SK-N-MC (cell line): ENCODE results near the gene FAN1.

ENCODE experiments used
- DNase-seq: peaks from one replicate; pipeline ENCODE4 v3.0.0-alpha.2; 2011; ENCODE audit warnings: low read depth, low spot score
- H3K27ac ChIP-seq: fragments of 200-600 bp; sonication (generic); 2 replicates; pipeline ENCODE4 v1.5.1; 2016; ENCODE audit warnings: mixed run types
- H3K36me3 ChIP-seq: fragments of 200-600 bp; sonication (generic); 2 replicates; pipeline ENCODE4 v1.6.1; 2017; ENCODE audit warnings: antibody characterized with exemption, low read length, mixed read lengths; ENCODE audit not compliant: insufficient read depth
- H3K4me3 ChIP-seq: fragments of 200-600 bp; sonication (generic); 2 replicates; pipeline ENCODE4 v1.5.1; 2016
- H3K9ac ChIP-seq: fragments of 200-600 bp; sonication (generic); 2 replicates; pipeline ENCODE4 v1.8.0; 2017; ENCODE audit warnings: mixed run types, mixed read lengths; ENCODE audit not compliant: insufficient read length
- H3K9me3 ChIP-seq: fragments of 200-600 bp; sonication (generic); 2 replicates; pipeline ENCODE4 v1.6.1; 2017; ENCODE audit warnings: low read depth, mild to moderate bottlenecking, antibody characterized with exemption, low read length, moderate library complexity, mixed read lengths
- EZH2 ChIP-seq: fragments of 200-600 bp; sonication (generic); IDR thresholded peaks from one replicate; pipeline ENCODE4 v1.6.1; 2017; ENCODE audit warnings: antibody characterized with exemption
- FOXP2 ChIP-seq: optimal IDR thresholded peaks from 2 replicates; pipeline ENCODE3; 2011; ENCODE audit warnings: mild to moderate bottlenecking, moderate library complexity; ENCODE audit not compliant: insufficient read depth; ENCODE audit errors: extremely low read length, control extremely low read depth
- POLR2AphosphoS5 ChIP-seq: IDR thresholded peaks from 2 replicates; pipeline ENCODE4 v1.6.1; 2012; ENCODE audit warnings: mild to moderate bottlenecking, low read depth, low read length, borderline replicate concordance

Gene FAN1

GRCh38 chr15:30941520-30941919, 37.8 kb downstream of the FAN1 start:
- DNase-seq, result no peak
- Histone ChIP-seq H3K36me3 (peaks cover 77% of the 10 kb centered on the region), H3K9ac (no peak overlapping the region), H3K4me3 (no peak overlapping the region), H3K27ac (no peak overlapping the region), H3K9me3 (no peaks in the 10 kb centered on the region)
- TF ChIP-seq EZH2, result no peak
- TF ChIP-seq FOXP2, result no peak
- TF ChIP-seq POLR2AphosphoS5, result no peak

- no peak for DNase-seq
Observed at GRCh38 chr15:30943654-30944335, 40.1 kb downstream of the FAN1 start.

GRCh38 chr15:30953183-30953582, 49.5 kb downstream of the FAN1 start:
- H3K27ac ChIP-seq, result no peak overlapping the region
- no peak for DNase-seq
- H3K36me3 ChIP-seq, result peaks cover 19% of the 10 kb centered on the region; the same call in 1 of the 2 replicates
- TF ChIP-seq EZH2, result no peak
- TF ChIP-seq FOXP2, result no peak
- no peak for TF ChIP-seq POLR2AphosphoS5
- H3K4me3 ChIP-seq, result no peak overlapping the region
- no peak overlapping the region for H3K9ac ChIP-seq
- H3K9me3 ChIP-seq, result no peaks in the 10 kb centered on the region

More at GRCh38 chr15:30943654-30944335, 40.1 kb downstream of the FAN1 start:
- Histone ChIP-seq H3K9ac (no peak overlapping the region), H3K36me3 (peaks cover 59% of the 10 kb centered on the region), H3K27ac (no peak overlapping the region), H3K9me3 (no peaks in the 10 kb centered on the region), H3K4me3 (no peak overlapping the region)
- TF ChIP-seq FOXP2, result no peak
- TF ChIP-seq POLR2AphosphoS5, result no peak
- no peak for TF ChIP-seq EZH2

GRCh38 chr15:30953731-30954378, 50.1 kb downstream of the FAN1 start:
- Histone ChIP-seq H3K27ac (no peak overlapping the region), H3K9ac (no peak overlapping the region), H3K36me3 (peaks cover 19% of the 10 kb centered on the region; the same call in 1 of the 2 replicates), H3K4me3 (no peak overlapping the region), H3K9me3 (no peaks in the 10 kb centered on the region)
- DNase-seq, result no peak
- TF ChIP-seq FOXP2, result no peak
- no peak for TF ChIP-seq POLR2AphosphoS5
- TF ChIP-seq EZH2, result no peak

GRCh38 chr15:30954674-30955073, 51.0 kb downstream of the FAN1 start:
- Histone ChIP-seq H3K9ac (no peak overlapping the region), H3K9me3 (no peaks in the 10 kb centered on the region), H3K36me3 (peaks cover 14% of the 10 kb centered on the region; the same call in 1 of the 2 replicates), H3K27ac (no peak overlapping the region), H3K4me3 (no peak overlapping the region)
- TF ChIP-seq EZH2, result no peak
- TF ChIP-seq FOXP2, result no peak
- TF ChIP-seq POLR2AphosphoS5, result no peak
- DNase-seq, result no peak

GRCh38 chr15:30956216-30957124, 52.8 kb downstream of the FAN1 start:
- Histone ChIP-seq H3K36me3 (peaks cover 7% of the 10 kb centered on the region; the same call in 1 of the 2 replicates), H3K9ac (no peak overlapping the region), H3K9me3 (no peaks in the 10 kb centered on the region), H3K4me3 (no peak overlapping the region), H3K27ac (no peak overlapping the region)
- no peak for DNase-seq
- no peak for TF ChIP-seq EZH2
- no peak for TF ChIP-seq POLR2AphosphoS5
- TF ChIP-seq FOXP2, result no peak

GRCh38 chr15:30958219-30958618, 54.5 kb downstream of the FAN1 start:
- no peaks in the 10 kb centered on the region for H3K9me3 ChIP-seq
- no peak overlapping the region for H3K4me3 ChIP-seq
- DNase-seq, result no peak
- TF ChIP-seq POLR2AphosphoS5 (no peak), FOXP2 (no peak), EZH2 (no peak)
- no peak overlapping the region for H3K9ac ChIP-seq
- H3K36me3 ChIP-seq, result peaks cover 3% of the 10 kb centered on the region; the same call in 1 of the 2 replicates
- no peak overlapping the region for H3K27ac ChIP-seq

- no peak overlapping the region for H3K9ac ChIP-seq
- H3K4me3 ChIP-seq, result no peak overlapping the region
- DNase-seq, result no peak
- TF ChIP-seq EZH2, result no peak
- no peak for TF ChIP-seq POLR2AphosphoS5
- no peak for TF ChIP-seq FOXP2
- H3K9me3 ChIP-seq, result no peaks in the 10 kb centered on the region
- H3K27ac ChIP-seq, result no peak overlapping the region
- peaks cover 3% of the 10 kb centered on the region; the same call in 1 of the 2 replicates for H3K36me3 ChIP-seq
Observed at GRCh38 chr15:30962079-30962478, 58.4 kb downstream of the FAN1 start.
